ENCODE results near the gene TULP1. TPM values are rescaled to one million over a fixed set of nuclear protein-coding genes. Genes with fewer than 3 reads are reported as not detected.
"Not testable (repeated sequence)": the region's sequence is repeated elsewhere in the genome, so short reads cannot be mapped to it uniquely, and the experiment has no call there.

TULP1 gene
- total and polyA plus RNA-seq, 11 donors: 0.15 TPM; not detected in 10

GRCh38 chr6:35541836-35542235 is 29.1 kb upstream of the TULP1 start:
- H3K36me3 ChIP-seq: no peaks in the 10 kb centered on the region
- TF ChIP-seq, protein P1, sequence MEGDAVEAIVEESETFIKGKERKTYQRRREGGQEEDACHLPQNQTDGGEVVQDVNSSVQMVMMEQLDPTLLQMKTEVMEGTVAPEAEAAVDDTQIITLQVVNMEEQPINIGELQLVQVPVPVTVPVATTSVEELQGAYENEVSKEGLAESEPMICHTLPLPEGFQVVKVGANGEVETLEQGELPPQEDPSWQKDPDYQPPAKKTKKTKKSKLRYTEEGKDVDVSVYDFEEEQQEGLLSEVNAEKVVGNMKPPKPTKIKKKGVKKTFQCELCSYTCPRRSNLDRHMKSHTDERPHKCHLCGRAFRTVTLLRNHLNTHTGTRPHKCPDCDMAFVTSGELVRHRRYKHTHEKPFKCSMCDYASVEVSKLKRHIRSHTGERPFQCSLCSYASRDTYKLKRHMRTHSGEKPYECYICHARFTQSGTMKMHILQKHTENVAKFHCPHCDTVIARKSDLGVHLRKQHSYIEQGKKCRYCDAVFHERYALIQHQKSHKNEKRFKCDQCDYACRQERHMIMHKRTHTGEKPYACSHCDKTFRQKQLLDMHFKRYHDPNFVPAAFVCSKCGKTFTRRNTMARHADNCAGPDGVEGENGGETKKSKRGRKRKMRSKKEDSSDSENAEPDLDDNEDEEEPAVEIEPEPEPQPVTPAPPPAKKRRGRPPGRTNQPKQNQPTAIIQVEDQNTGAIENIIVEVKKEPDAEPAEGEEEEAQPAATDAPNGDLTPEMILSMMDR (IDR thresholded peaks at IDR 0.05): no peak
- TF ChIP-seq POLR2A (IDR thresholded peaks at IDR 0.05): no peak
- ATAC-seq (no peak), DNase-seq (no peak)
- H3K4me1 ChIP-seq: no peaks in the 10 kb centered on the region
- intact Hi-C loops (cut with DNase I): no loop called here
- H3K9me3 ChIP-seq: peaks cover 0 to 14% (median 0%) of the 10 kb centered on the region in 12 donors
- H3K27me3 ChIP-seq: peaks cover 0 to 12% (median 0%) of the 10 kb centered on the region in 9 donors
- WGBS, 4 donors: 84 to 93% (median 90%) methylated on average over 2 of the region's 2 CpGs
- no peak overlapping the region for H3K27ac ChIP-seq
- H3K4me3 ChIP-seq: no peak overlapping the region

- ATAC-seq (no peak), DNase-seq (no peak)
- intact Hi-C loops (cut with DNase I): no loop called here
- no peaks in the 10 kb centered on the region for H3K4me1 ChIP-seq
- H3K27ac ChIP-seq: no peak overlapping the region
- no peak for TF ChIP-seq POLR2A (IDR thresholded peaks at IDR 0.05)
- TF ChIP-seq, protein P1 (IDR thresholded peaks at IDR 0.05): no peak
- peaks cover 0 to 14% (median 0%) of the 10 kb centered on the region in 12 donors for H3K9me3 ChIP-seq
- no peak overlapping the region for H3K4me3 ChIP-seq
- 87 to 96% (median 93%) methylated on average over 3 of the region's 3 CpGs for WGBS, 4 donors
- no peaks in the 10 kb centered on the region for H3K27me3 ChIP-seq
- no peaks in the 10 kb centered on the region for H3K36me3 ChIP-seq
These were observed 26.5 kb upstream of the TULP1 start for GRCh38 chr6:35539223-35539622.

GRCh38 chr6:35535847-35536246 is 23.2 kb upstream of the TULP1 start:
- H3K27me3 ChIP-seq; DNase-seq; H3K4me1 ChIP-seq; H3K4me3 ChIP-seq; H3K27ac ChIP-seq; intact Hi-C loops (cut with DNase I); H3K36me3 ChIP-seq; ATAC-seq: not testable (repeated sequence)
- peaks cover 0 to 11% (median 0%) of the 10 kb centered on the region in 12 donors for H3K9me3 ChIP-seq
- WGBS, 4 donors: 78 to 87% (median 86%) methylated on average over 6 of the region's 6 CpGs

- WGBS, 4 donors: 43 to 54% (median 44%) methylated on average over 11 of the region's 11 CpGs
- Histone ChIP-seq H3K4me1 (no peaks in the 10 kb centered on the region), H3K9me3 (no peaks in the 10 kb centered on the region), H3K27me3 (peaks cover 0 to 7% (median 0%) of the 10 kb centered on the region in 9 donors), H3K27ac (no peak overlapping the region), H3K36me3 (no peaks in the 10 kb centered on the region), H3K4me3 (no peak overlapping the region)
- DNase-seq: no peak
- no peak for ATAC-seq
- TF ChIP-seq, protein P1 (IDR thresholded peaks at IDR 0.05): no peak
- no peak for TF ChIP-seq POLR2A (IDR thresholded peaks at IDR 0.05)
- intact Hi-C loops (cut with DNase I): no loop called here
These were observed 21.9 kb upstream of the TULP1 start for GRCh38 chr6:35534407-35535170.
